ENCODE measurements around the gene COL2A1. TPM values are rescaled to one million over a fixed set of nuclear protein-coding genes. Genes with fewer than 3 reads are reported as not detected.

The COL2A1 gene
- total and polyA plus RNA-seq, 2 donors (not counting 3 experiments of a cell fraction or from before 2014, with no cell fraction given): not detected

DNA sequence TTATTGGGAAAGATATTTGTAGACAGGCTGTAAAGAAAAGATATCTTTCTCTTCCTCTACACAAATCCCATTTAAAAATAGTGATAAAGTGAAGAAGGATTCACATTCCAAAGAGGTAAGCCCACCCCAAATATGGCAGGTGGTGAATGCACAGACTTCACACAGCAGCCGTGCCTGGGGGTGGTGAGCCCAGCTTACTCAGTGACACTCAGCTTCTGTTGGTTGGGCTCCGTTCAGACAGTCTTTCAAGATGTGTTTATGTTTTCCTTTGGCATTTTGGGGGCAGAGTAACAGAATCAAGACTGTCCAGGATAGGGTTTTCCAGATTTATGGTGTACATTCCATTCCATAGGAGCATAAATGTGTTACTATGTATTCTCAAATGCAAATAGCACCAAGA, 4.1 kb upstream of the COL2A1 start:
- no peaks in the 10 kb centered on the region for H3K9me1 ChIP-seq (replicated peaks; ENCODE audit: control insufficient read depth, extremely low read depth, insufficient read depth, low read length)
- no peaks in the 10 kb centered on the region for H4K20me1 ChIP-seq (replicated peaks; ENCODE audit: control insufficient read depth, extremely low read depth, insufficient read depth, low read length)
- no peak overlapping the region for H3K4me3 ChIP-seq (replicated peaks in 1 of 3; ENCODE audit: insufficient read depth in 1 of 3, low read depth in 1 of 3, low read length in 3 of 3)
- TF ChIP-seq POLR2AphosphoS5 (IDR thresholded peaks at IDR 0.05; ENCODE audit: insufficient read depth, low read depth, low read length): no peak
- no peak for TF ChIP-seq EZH2 (IDR thresholded peaks at IDR 0.05; ENCODE audit: borderline replicate concordance, low read depth, low read length, severe bottlenecking)
- TF ChIP-seq POLR2A (IDR thresholded peaks at IDR 0.05; ENCODE audit: low read depth, low read length): no peak
- TF ChIP-seq GATA2 (IDR thresholded peaks at IDR 0.05; ENCODE audit: insufficient read depth, insufficient read length, low read depth, low read length): no peak
- no peak for TF ChIP-seq FOS (IDR thresholded peaks at IDR 0.05; ENCODE audit: borderline replicate concordance, insufficient read depth, low read length)
- TF ChIP-seq, protein P1, sequence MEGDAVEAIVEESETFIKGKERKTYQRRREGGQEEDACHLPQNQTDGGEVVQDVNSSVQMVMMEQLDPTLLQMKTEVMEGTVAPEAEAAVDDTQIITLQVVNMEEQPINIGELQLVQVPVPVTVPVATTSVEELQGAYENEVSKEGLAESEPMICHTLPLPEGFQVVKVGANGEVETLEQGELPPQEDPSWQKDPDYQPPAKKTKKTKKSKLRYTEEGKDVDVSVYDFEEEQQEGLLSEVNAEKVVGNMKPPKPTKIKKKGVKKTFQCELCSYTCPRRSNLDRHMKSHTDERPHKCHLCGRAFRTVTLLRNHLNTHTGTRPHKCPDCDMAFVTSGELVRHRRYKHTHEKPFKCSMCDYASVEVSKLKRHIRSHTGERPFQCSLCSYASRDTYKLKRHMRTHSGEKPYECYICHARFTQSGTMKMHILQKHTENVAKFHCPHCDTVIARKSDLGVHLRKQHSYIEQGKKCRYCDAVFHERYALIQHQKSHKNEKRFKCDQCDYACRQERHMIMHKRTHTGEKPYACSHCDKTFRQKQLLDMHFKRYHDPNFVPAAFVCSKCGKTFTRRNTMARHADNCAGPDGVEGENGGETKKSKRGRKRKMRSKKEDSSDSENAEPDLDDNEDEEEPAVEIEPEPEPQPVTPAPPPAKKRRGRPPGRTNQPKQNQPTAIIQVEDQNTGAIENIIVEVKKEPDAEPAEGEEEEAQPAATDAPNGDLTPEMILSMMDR (IDR thresholded peaks at IDR 0.05; ENCODE audit: extremely low read depth in 1 of 2, insufficient read depth in 1 of 2, low read depth in 1 of 2, low read length in 2 of 2): no peak
- no peak for TF ChIP-seq JUN (IDR thresholded peaks at IDR 0.05; ENCODE audit: borderline replicate concordance, insufficient read depth, insufficient read length, low read depth)
- TF ChIP-seq, protein P2, sequence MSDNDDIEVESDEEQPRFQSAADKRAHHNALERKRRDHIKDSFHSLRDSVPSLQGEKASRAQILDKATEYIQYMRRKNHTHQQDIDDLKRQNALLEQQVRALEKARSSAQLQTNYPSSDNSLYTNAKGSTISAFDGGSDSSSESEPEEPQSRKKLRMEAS (IDR thresholded peaks at IDR 0.05; ENCODE audit: insufficient read depth, insufficient read length): no peak
- TF ChIP-seq MYC (IDR thresholded peaks at IDR 0.05; ENCODE audit: low read depth, low read length): no peak
- ChIA-PET CTCF (no interaction called here), POLR2A (interaction anchor here (0.7 kb wide), 1 partner anchor 1590 kb away, joined by 3 read pairs; no protein-coding TSS in a partner anchor)
- H3K27ac ChIP-seq (ENCODE audit: insufficient read depth, low read depth, low read length): no peak overlapping the region
- DNase-seq (ENCODE audit: low read depth, low spot score) (no peak), FAIRE-seq (no peak)
- intact Hi-C loops (cut with micrococcal nuclease): no loop called here
- H2AFZ ChIP-seq (ENCODE audit: low read depth, low read length): no peak overlapping the region
- H3K4me1 ChIP-seq (ENCODE audit: control insufficient read depth, extremely low read depth, insufficient read depth, low read length): no peaks in the 10 kb centered on the region
- H3K36me3 ChIP-seq (ENCODE audit: control insufficient read depth in 2 of 2, extremely low read depth in 1 of 2, insufficient read depth in 2 of 2, low read length in 2 of 2): no peaks in the 10 kb centered on the region
- no peak overlapping the region for H3K4me2 ChIP-seq (ENCODE audit: insufficient read depth, low read length)
- peaks cover 53 to 69% of the 10 kb centered on the region in 2 experiments for H3K27me3 ChIP-seq (ENCODE audit: control insufficient read depth in 2 of 2, insufficient read depth in 2 of 2, low read length in 2 of 2)
- no TSS peak for BruUV-seq (replicated peaks)
- dilution Hi-C loops (cut with MboI; ENCODE audit: extremely low pct_ligation_motif_present, low sequenced_read_pairs): no loop called here
- H3K79me2 ChIP-seq (ENCODE audit: control insufficient read depth, insufficient read depth, low read length): no peaks in the 10 kb centered on the region
- no peaks in the 10 kb centered on the region for H3K9me3 ChIP-seq (replicated peaks; ENCODE audit: control insufficient read depth, insufficient read depth, low read length)
- H3K9ac ChIP-seq (replicated peaks; ENCODE audit: extremely low read depth, insufficient read depth, low read length): no peak overlapping the region

Measured in endothelial cell of umbilical vein (primary cell).